OCI-LY3 (cell line): ENCODE measurements around the gene RASSF7.
A peak's percentile ranks its signal among the peaks of the same experiment; 100 is the strongest.

ENCODE experiments used
- H2AFZ ChIP-seq: fragments of 200-600, 300-600 bp; shearing (Covaris generic); 2 replicates; pipeline ENCODE4 v1.6.0; 2014; ENCODE audit warnings: antibody characterized with exemption, low read depth, low read length
- H3K27ac ChIP-seq: fragments of 200-600, 300-600 bp; sonication (generic); 2 replicates; pipeline ENCODE4 v1.5.1; 2014; ENCODE audit warnings: mild to moderate bottlenecking, low read length, moderate library complexity, mixed read lengths
- H3K27me3 ChIP-seq: fragments of 200-600, 300-600 bp; sonication (generic); 2 replicates; pipeline ENCODE4 v1.6.1; 2014; ENCODE audit warnings: low read depth, low read length, mixed read lengths
- H3K36me3 ChIP-seq: fragments of 200-600, 300-600 bp; sonication (generic); replicated peaks from 2 replicates; pipeline ENCODE3; 2014; ENCODE audit warnings: low read depth, low read length, mixed read lengths
- H3K4me1 ChIP-seq: fragments of 300-600, 200-600 bp; sonication (generic); 2 replicates; pipeline ENCODE4 v1.6.1; 2014; ENCODE audit warnings: low read length, mixed read lengths
- H3K4me2 ChIP-seq: fragments of 200-600, 300-600 bp; sonication (generic); 2 replicates; pipeline ENCODE4 v1.6.1; 2014; ENCODE audit warnings: low read length, mixed read lengths
- H3K4me3 ChIP-seq: fragments of 300-600, 200-600 bp; sonication (generic); 2 replicates; pipeline ENCODE4 v1.5.1; 2014; ENCODE audit warnings: antibody characterized with exemption, mild to moderate bottlenecking, low read length, moderate library complexity
- H3K79me2 ChIP-seq: fragments of 300-600, 200-600 bp; shearing (Covaris generic); 2 replicates; pipeline ENCODE4 v1.6.1; 2014; ENCODE audit warnings: mild to moderate bottlenecking, low read length, mixed read lengths
- H3K9ac ChIP-seq: fragments of 300-600, 200-600 bp; shearing (Covaris generic); 2 replicates; pipeline ENCODE4 v1.6.0; 2014; ENCODE audit warnings: mild to moderate bottlenecking, low read length, moderate library complexity
- H3K9me3 ChIP-seq: fragments of 200-600, 300-600 bp; shearing (Covaris generic); 2 replicates; pipeline ENCODE4 v1.6.1; 2014; ENCODE audit warnings: low read length, mixed read lengths; ENCODE audit not compliant: insufficient read depth
- H4K20me1 ChIP-seq: fragments of 200-600, 300-600 bp; sonication (generic); 2 replicates; pipeline ENCODE4 v1.6.1; 2016; ENCODE audit warnings: low read length, mixed read lengths; ENCODE audit not compliant: insufficient read depth
- EZH2phosphoT487 ChIP-seq: fragments of 200-600 bp; shearing (Covaris generic); IDR thresholded peaks from 2 replicates; pipeline ENCODE4 v1.6.1; 2018; ENCODE audit warnings: antibody characterized with exemption, mixed run types, low read depth
- TF ChIP-seq, protein P1 (sequence below): fragments of 200-600, 300-600 bp; sonication (generic); IDR thresholded peaks from 2 replicates; pipeline ENCODE4 v1.5.1; 2014; ENCODE audit warnings: antibody characterized with exemption, low read length, low read depth

Gene RASSF7

GRCh38 chr11:575996-576768 is 15.4 kb downstream of the RASSF7 start, which contains the start of gene PHRF1:
Gene PHRF1, plus strand, starts transcription at chr11:576470. Its CDS starts 5,043 bp downstream, at chr11:581513.
- no peak for TF ChIP-seq EZH2phosphoT487
- peaks cover 49% of the 10 kb centered on the region for H3K79me2 ChIP-seq
- peaks cover 42% of the 10 kb centered on the region for H4K20me1 ChIP-seq
- H3K4me2 ChIP-seq = peak within 1 kb of the TSS; percentile 99
- H3K27me3 ChIP-seq = no peaks in the 10 kb centered on the region
- H3K4me1 ChIP-seq = peaks cover 24% of the 10 kb centered on the region
- H3K27ac ChIP-seq = peak within 1 kb of the TSS; percentile 73
- no peaks in the 10 kb centered on the region for H3K9me3 ChIP-seq
- peak within 1 kb of the TSS; percentile 95 for H3K4me3 ChIP-seq
- peaks cover 14% of the 10 kb centered on the region for H3K36me3 ChIP-seq
- H2AFZ ChIP-seq = peak within 1 kb of the TSS; percentile 61; the same call in 1 of the 2 replicates
- H3K9ac ChIP-seq = peak within 1 kb of the TSS; percentile 76

GRCh38 chr11:576811-577610 is 16.2 kb downstream of the RASSF7 start:
- H3K9ac ChIP-seq = peak overlapping the region; percentile 76
- H3K4me1 ChIP-seq = peaks cover 24% of the 10 kb centered on the region
- no peak overlapping the region for H2AFZ ChIP-seq
- H3K36me3 ChIP-seq = peaks cover 22% of the 10 kb centered on the region
- no peaks in the 10 kb centered on the region for H3K27me3 ChIP-seq
- peak overlapping the region; percentile 99 for H3K4me2 ChIP-seq
- H4K20me1 ChIP-seq = peaks cover 51% of the 10 kb centered on the region
- TF ChIP-seq EZH2phosphoT487 = no peak
- TF ChIP-seq, protein P1, sequence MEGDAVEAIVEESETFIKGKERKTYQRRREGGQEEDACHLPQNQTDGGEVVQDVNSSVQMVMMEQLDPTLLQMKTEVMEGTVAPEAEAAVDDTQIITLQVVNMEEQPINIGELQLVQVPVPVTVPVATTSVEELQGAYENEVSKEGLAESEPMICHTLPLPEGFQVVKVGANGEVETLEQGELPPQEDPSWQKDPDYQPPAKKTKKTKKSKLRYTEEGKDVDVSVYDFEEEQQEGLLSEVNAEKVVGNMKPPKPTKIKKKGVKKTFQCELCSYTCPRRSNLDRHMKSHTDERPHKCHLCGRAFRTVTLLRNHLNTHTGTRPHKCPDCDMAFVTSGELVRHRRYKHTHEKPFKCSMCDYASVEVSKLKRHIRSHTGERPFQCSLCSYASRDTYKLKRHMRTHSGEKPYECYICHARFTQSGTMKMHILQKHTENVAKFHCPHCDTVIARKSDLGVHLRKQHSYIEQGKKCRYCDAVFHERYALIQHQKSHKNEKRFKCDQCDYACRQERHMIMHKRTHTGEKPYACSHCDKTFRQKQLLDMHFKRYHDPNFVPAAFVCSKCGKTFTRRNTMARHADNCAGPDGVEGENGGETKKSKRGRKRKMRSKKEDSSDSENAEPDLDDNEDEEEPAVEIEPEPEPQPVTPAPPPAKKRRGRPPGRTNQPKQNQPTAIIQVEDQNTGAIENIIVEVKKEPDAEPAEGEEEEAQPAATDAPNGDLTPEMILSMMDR = no peak
- H3K79me2 ChIP-seq = peaks cover 57% of the 10 kb centered on the region
- H3K9me3 ChIP-seq = no peaks in the 10 kb centered on the region
- H3K4me3 ChIP-seq = peak overlapping the region; percentile 95
- peak overlapping the region; percentile 33 for H3K27ac ChIP-seq

DNA sequence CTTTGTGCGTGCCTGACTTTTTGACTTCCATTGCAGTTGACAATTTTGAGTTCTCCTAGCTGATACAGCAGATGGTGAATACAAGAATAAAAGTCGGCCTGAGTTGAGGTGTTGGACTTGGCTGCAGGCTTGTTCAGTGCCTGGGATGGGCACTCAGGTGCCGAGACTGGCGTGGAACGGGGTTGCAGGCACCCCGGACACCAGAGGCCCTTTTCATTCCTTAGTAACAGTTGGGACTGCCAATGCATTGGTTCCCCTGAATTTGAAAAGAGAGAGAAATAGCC is 16.8 kb downstream of the RASSF7 start:
- H3K36me3 ChIP-seq = peaks cover 23% of the 10 kb centered on the region
- no peak for TF ChIP-seq EZH2phosphoT487
- TF ChIP-seq, protein P1 = no peak
- H3K4me3 ChIP-seq = peak overlapping the region; percentile 95
- H3K9ac ChIP-seq = peak overlapping the region; percentile 76
- H3K4me1 ChIP-seq = peaks cover 24% of the 10 kb centered on the region
- no peak overlapping the region for H3K27ac ChIP-seq
- H3K79me2 ChIP-seq = peaks cover 61% of the 10 kb centered on the region
- H3K27me3 ChIP-seq = no peaks in the 10 kb centered on the region
- peak overlapping the region; percentile 99 for H3K4me2 ChIP-seq
- no peak overlapping the region for H2AFZ ChIP-seq
- H4K20me1 ChIP-seq = peaks cover 51% of the 10 kb centered on the region
- H3K9me3 ChIP-seq = no peaks in the 10 kb centered on the region

GRCh38 chr11:578276-579035 is 17.7 kb downstream of the RASSF7 start:
- Histone ChIP-seq H3K4me3 (peak overlapping the region; percentile 95), H3K9me3 (no peaks in the 10 kb centered on the region), H3K4me1 (peaks cover 24% of the 10 kb centered on the region), H2AFZ (no peak overlapping the region), H3K79me2 (peaks cover 64% of the 10 kb centered on the region), H3K27ac (no peak overlapping the region), H3K27me3 (no peaks in the 10 kb centered on the region), H4K20me1 (peaks cover 52% of the 10 kb centered on the region), H3K4me2 (peak overlapping the region; percentile 99), H3K9ac (peak overlapping the region; percentile 76; the same call in 1 of the 2 replicates), H3K36me3 (peaks cover 25% of the 10 kb centered on the region)
- TF ChIP-seq, protein P1 = no peak
- TF ChIP-seq EZH2phosphoT487 = no peak
